K562 (cell line): ENCODE results near the gene PKD1L1. TPM values are rescaled to one million over a fixed set of nuclear protein-coding genes. Genes with fewer than 3 reads are reported as not detected.

Experiments
- ARHGAP35 ChIP-seq: fragments of 450-650 bp; IDR thresholded peaks from 2 replicates; pipeline ENCODE4 v1.6.1; 2018; ENCODE audit not compliant: partially characterized antibody
- BRF1 ChIP-seq: IDR thresholded peaks from 3 replicates; pipeline ENCODE4 v1.6.1; 2011; ENCODE audit warnings: borderline replicate concordance, mild to moderate bottlenecking; ENCODE audit not compliant: insufficient read length; ENCODE audit errors: extremely low read depth
- CHD2 ChIP-seq: IDR thresholded peaks from 2 replicates; pipeline ENCODE4 v1.6.1; 2011; ENCODE audit warnings: low read depth, low read length
- CXXC5 ChIP-seq: fragments of 250-450 bp; sonication (Bioruptor Pico); IDR thresholded peaks from 2 replicates; pipeline ENCODE4 v1.8.0; 2022; ENCODE audit warnings: inconsistent platforms, mild to moderate bottlenecking, moderate library complexity
- HDAC6 ChIP-seq: IDR thresholded peaks from 2 replicates; pipeline ENCODE4 v1.6.1; 2012; ENCODE audit warnings: low read depth, mild to moderate bottlenecking, control low read depth, inconsistent platforms, low read length, moderate library complexity
- MYBL2 ChIP-seq, 2 experiments: fragments of 450-650 bp in 1 of 2; sonication (generic) in 1 of 2; formaldehyde crosslinking in 1 of 2; IDR thresholded peaks; 2 replicates each; pipeline versions ENCODE4 v1.6.1 to v1.8.1; 2017 to 2022; ENCODE audit warnings: borderline replicate concordance in 1 of 2, inconsistent platforms in 1 of 2, low read depth in 1 of 2, mild to moderate bottlenecking in 1 of 2, missing genetic modification reagents in 1 of 2, moderate library complexity in 1 of 2
- MYNN ChIP-seq, 2 experiments: sonication (generic); formaldehyde crosslinking in 1 of 2; IDR thresholded peaks; 2 replicates each; pipeline versions ENCODE4 v1.5.0 to v1.6.1; 2016 to 2020; ENCODE audit warnings: antibody characterized with exemption in 1 of 2, missing genetic modification reagents in 1 of 2
- NR2C2 ChIP-seq, 2 experiments: fragments of 200-800 bp in 1 of 2; sonication (Bioruptor generic) in 1 of 2; sonication (generic) in 1 of 2; formaldehyde crosslinking in 1 of 2; IDR thresholded peaks; 2 replicates each; pipeline versions ENCODE4 v1.6.1 to v1.8.0; 2016 to 2022; ENCODE audit warnings: mild to moderate bottlenecking in 1 of 2, missing compliant biosample characterization in 1 of 2, missing genetic modification characterization in 1 of 2, missing genetic modification reagents in 1 of 2
- NR3C1 ChIP-seq: sonication (generic); formaldehyde crosslinking; IDR thresholded peaks from 2 replicates; pipeline ENCODE4 v1.8.1; 2022; ENCODE audit warnings: missing genetic modification reagents
- PHF8 ChIP-seq: fragments of 200-600 bp; sonication (generic); IDR thresholded peaks from 2 replicates; pipeline ENCODE4 v1.6.1; 2012; ENCODE audit warnings: mixed run types, mild to moderate bottlenecking, inconsistent platforms, low read length, moderate library complexity, borderline replicate concordance
- RAD21 ChIP-seq, 2 experiments: fragments of 250-450 bp in 1 of 2; fragments of 450-650 bp in 1 of 2; sonication (Bioruptor Pico) in 1 of 2; formaldehyde crosslinking in 1 of 2; IDR thresholded peaks in 1 of 2; conservative IDR thresholded peaks in 1 of 2; 2 replicates each; pipeline versions ENCODE4 v1.4.0 to v1.8.0; 2020 to 2022; ENCODE audit warnings: mild to moderate bottlenecking in 2 of 2, moderate library complexity in 1 of 2
- RFX7 ChIP-seq: fragments of 250-450 bp; sonication (Bioruptor Pico); IDR thresholded peaks from 2 replicates; pipeline ENCODE4 v1.5.1; 2021; ENCODE audit warnings: mild to moderate bottlenecking
- SETDB1 ChIP-seq: IDR thresholded peaks from one replicate; pipeline ENCODE4 v1.6.1; 2012; ENCODE audit warnings: low read length, control low read depth, inconsistent platforms
- TFAM ChIP-seq: fragments of 250-450 bp; sonication (Bioruptor Pico); conservative IDR thresholded peaks from 2 replicates; pipeline ENCODE4 v1.5.0; 2021; ENCODE audit warnings: mild to moderate bottlenecking, moderate library complexity
- ZNF146 ChIP-seq: IDR thresholded peaks from one replicate; pipeline ENCODE4 v1.6.1; 2018; ENCODE audit warnings: missing compliant biosample characterization; ENCODE audit not compliant: unreplicated experiment
- ZNF445 ChIP-seq: fragments of 250-450 bp; sonication (Bioruptor Pico); IDR thresholded peaks from 2 replicates; pipeline ENCODE4 v1.4.0; 2020; ENCODE audit warnings: low read depth, mild to moderate bottlenecking, moderate library complexity
- ZNF699 ChIP-seq: fragments of 250-450 bp; sonication (Bioruptor Pico); IDR thresholded peaks from 2 replicates; pipeline ENCODE4 v1.8.0; 2021; ENCODE audit warnings: mild to moderate bottlenecking, moderate library complexity; ENCODE audit not compliant: insufficient replicate concordance
- polyA plus RNA-seq, 8 experiments: library from polyadenylated mRNA; depleted of rRNA in 4 of 8; stranded (reverse) in 5 of 8; unstranded in 3 of 8; fragments of >200 nt; fragmentation: Nextera tagmentation in 2 of 8; fragmentation: Illumina TruSeq in 1 of 8; extraction: Ambion mirVana in 2 of 8; extraction: Trizol in 1 of 8; gene quantifications; 2 replicates each; pipeline versions ENCODE4 v1.2.1 to v1.2.3, GENCODE V29; 2011 to 2014; ENCODE audit warnings: inconsistent platforms in 1 of 8, missing spikeins in 1 of 8
- total RNA-seq, 7 experiments: library from RNA; depleted of rRNA in 6 of 7; stranded (reverse); fragments of >200 nt in 6 of 7; fragmentation: Illumina TruSeq in 2 of 7; extraction: Trizol in 2 of 7; gene quantifications; 2 replicates each; pipeline versions ENCODE4 v1.2.1 to v1.2.3, GENCODE V29; 2011 to 2021; ENCODE audit warnings: low replicate concordance in 1 of 7
- TF ChIP-seq, protein P1 (sequence below): sonication (generic); formaldehyde crosslinking; IDR thresholded peaks from 2 replicates; pipeline ENCODE4 v1.9.0; 2022; ENCODE audit warnings: mild to moderate bottlenecking, missing genetic modification reagents
- TF ChIP-seq, protein P2 (sequence below), 2 experiments: fragments of 450-650 bp; formaldehyde crosslinking in 1 of 2; IDR thresholded peaks; 2 replicates each; pipeline versions ENCODE4 v1.4.0 to v1.6.1; 2014 to 2020; ENCODE audit warnings: mild to moderate bottlenecking in 2 of 2, borderline replicate concordance in 1 of 2, low read depth in 1 of 2

PKD1L1 gene
- total and polyA plus RNA-seq, 9 of the 15 experiments (the other 6 are each of a cell fraction or from before 2014, with no cell fraction given) = 0.01 to 0.02 TPM; not detected in 7

DNA sequence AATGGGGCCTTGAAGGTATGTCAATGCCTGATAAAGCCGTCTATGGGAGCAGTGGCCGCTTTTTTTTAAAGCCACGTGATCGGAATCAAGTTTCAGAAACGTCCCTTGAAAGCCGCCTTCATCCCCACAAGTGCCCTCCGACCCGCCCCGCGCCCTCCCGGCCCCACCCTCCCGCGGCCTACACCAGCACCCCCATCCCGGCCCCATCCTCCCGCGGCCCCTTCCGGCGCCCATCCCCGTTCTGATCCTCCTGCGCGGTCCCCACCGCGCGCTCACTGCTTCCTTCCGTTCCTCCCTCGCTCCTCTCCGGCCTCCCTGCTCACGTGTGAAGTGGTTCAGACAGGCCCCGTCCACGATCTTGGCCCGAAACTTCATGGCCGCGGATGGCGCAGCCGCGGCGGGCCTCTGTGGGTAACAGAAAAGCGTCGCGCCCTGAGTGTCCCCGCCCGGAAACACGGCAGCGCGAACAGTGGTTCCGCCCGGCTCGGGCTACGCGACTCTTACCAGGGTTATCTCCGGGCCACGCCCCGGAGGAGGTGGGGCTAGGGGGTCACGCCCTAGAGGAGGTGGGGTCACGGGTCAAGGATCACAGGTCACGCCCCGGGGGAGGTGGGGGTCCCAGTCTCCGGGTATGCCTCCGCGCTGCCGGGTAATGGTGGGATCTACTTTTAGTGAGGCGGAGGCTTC lies 31.0 kb upstream of the PKD1L1 start, which contains the start of gene HUS1 (continued):
- TF ChIP-seq, protein P1, sequence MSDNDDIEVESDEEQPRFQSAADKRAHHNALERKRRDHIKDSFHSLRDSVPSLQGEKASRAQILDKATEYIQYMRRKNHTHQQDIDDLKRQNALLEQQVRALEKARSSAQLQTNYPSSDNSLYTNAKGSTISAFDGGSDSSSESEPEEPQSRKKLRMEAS (CRISPR knock-in tag) = peak; percentile 75
- TF ChIP-seq, protein P2, sequence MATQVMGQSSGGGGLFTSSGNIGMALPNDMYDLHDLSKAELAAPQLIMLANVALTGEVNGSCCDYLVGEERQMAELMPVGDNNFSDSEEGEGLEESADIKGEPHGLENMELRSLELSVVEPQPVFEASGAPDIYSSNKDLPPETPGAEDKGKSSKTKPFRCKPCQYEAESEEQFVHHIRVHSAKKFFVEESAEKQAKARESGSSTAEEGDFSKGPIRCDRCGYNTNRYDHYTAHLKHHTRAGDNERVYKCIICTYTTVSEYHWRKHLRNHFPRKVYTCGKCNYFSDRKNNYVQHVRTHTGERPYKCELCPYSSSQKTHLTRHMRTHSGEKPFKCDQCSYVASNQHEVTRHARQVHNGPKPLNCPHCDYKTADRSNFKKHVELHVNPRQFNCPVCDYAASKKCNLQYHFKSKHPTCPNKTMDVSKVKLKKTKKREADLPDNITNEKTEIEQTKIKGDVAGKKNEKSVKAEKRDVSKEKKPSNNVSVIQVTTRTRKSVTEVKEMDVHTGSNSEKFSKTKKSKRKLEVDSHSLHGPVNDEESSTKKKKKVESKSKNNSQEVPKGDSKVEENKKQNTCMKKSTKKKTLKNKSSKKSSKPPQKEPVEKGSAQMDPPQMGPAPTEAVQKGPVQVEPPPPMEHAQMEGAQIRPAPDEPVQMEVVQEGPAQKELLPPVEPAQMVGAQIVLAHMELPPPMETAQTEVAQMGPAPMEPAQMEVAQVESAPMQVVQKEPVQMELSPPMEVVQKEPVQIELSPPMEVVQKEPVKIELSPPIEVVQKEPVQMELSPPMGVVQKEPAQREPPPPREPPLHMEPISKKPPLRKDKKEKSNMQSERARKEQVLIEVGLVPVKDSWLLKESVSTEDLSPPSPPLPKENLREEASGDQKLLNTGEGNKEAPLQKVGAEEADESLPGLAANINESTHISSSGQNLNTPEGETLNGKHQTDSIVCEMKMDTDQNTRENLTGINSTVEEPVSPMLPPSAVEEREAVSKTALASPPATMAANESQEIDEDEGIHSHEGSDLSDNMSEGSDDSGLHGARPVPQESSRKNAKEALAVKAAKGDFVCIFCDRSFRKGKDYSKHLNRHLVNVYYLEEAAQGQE (IDR thresholded peaks at IDR 0.05; ENCODE audit: borderline replicate concordance) = no peak; the same call in 1 of the 2 replicates
- TF ChIP-seq, protein P2 (CRISPR knock-in tag; IDR thresholded peaks at IDR 0.05; ENCODE audit: low read depth) = no peak
- TF ChIP-seq RFX7 (CRISPR knock-in tag) (no peak), TFAM (no peak), CXXC5 (CRISPR knock-in tag) (peak; percentile 89), SETDB1 (no peak), ZNF146 (CRISPR knock-in tag) (no peak), HDAC6 (no peak), ZNF699 (CRISPR knock-in tag) (no peak), BRF1 (no peak), ZNF445 (no peak), ARHGAP35 (no peak), NR3C1 (CRISPR knock-in tag) (no peak), MYNN (IDR thresholded peaks at IDR 0.05) (peak; percentile 64; the same call in 1 of the 2 replicates), MYNN (CRISPR knock-in tag; IDR thresholded peaks at IDR 0.05) (no peak), MYBL2 (IDR thresholded peaks at IDR 0.05; ENCODE audit: low read depth) (peak; percentile 37; the same call in 1 of the 2 replicates), MYBL2 (CRISPR knock-in tag; IDR thresholded peaks at IDR 0.05; ENCODE audit: borderline replicate concordance) (no peak), RAD21 (CRISPR knock-in tag; conservative IDR thresholded peaks at IDR 0.05 in 1 of 2, IDR thresholded peaks at IDR 0.05 in 1 of 2) (no peak), NR2C2 (CRISPR knock-in tag; IDR thresholded peaks at IDR 0.05) (peak; percentile 96), NR2C2 (tag; IDR thresholded peaks at IDR 0.05) (peak; percentile 100), CHD2 (peak; percentile 34; the same call in 1 of the 2 replicates), PHF8 (peak; percentile 97)
